Measurements from ENCODE around the gene GPR161.
A peak's percentile ranks its signal among the peaks of the same experiment; 100 is the strongest.

GPR161 gene

DNA sequence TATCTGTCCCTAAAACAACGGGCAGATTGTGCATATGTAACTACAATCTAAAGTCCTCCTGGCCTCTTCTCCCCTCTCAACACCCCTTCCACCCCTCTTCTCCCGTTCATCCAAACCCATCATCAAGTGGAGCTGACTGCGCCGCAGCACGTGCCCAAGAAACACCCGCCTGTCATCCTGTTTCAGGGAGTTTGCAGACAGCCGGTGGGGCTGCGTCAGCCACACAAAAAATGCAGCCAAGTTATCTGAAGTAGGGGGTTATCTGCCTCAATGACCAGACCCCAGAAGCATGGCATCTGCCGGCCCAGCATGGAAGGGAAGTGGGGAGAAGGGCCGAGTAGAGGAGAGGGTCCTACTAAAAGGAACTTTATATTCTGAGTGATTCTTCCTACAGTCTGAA lies 49.0 kb downstream of the GPR161 start:
- Histone ChIP-seq H3K27ac (no peak overlapping the region), H3K4me3 (no peak overlapping the region), H3K9ac (ENCODE audit: insufficient read length) (no peak overlapping the region), H3K36me3 (ENCODE audit: insufficient read depth, low read length) (no peaks in the 10 kb centered on the region), H3K9me3 (ENCODE audit: low read depth, low read length) (no peaks in the 10 kb centered on the region)
- TF ChIP-seq EZH2 (IDR thresholded peaks at IDR 0.05) (no peak), FOXP2 (optimal IDR thresholded peaks at IDR 0.05; ENCODE audit: control extremely low read depth, extremely low read length, insufficient read depth) (no peak), POLR2AphosphoS5 (IDR thresholded peaks at IDR 0.05; ENCODE audit: borderline replicate concordance, low read depth, low read length) (no peak)
- DNase-seq (ENCODE audit: low read depth, low spot score) = no peak

DNA sequence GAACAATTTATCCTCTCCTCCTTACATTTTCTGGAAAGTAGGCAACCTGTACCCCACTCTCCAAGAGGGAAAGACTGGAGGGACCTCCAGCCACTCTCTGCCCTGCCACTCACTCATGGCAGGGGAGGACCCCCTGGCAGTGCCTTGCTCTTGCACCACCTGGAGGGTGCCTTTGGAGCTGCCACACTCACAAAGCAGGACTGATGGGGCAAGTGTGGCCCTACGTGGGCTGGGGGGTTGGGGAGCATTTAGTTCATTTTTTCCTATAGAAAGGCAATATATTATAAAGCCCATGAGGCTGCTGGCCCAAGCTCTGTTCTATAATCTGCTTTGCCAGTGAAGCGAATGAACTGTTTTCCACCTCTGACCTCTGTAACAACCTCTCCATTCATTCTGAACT lies 50.3 kb downstream of the GPR161 start:
- Histone ChIP-seq H3K27ac (no peak overlapping the region), H3K4me3 (no peak overlapping the region), H3K9ac (ENCODE audit: insufficient read length) (no peak overlapping the region), H3K9me3 (ENCODE audit: low read depth, low read length) (no peaks in the 10 kb centered on the region), H3K36me3 (ENCODE audit: insufficient read depth, low read length) (no peaks in the 10 kb centered on the region)
- no peak for DNase-seq (ENCODE audit: low read depth, low spot score)
- no peak for TF ChIP-seq POLR2AphosphoS5 (IDR thresholded peaks at IDR 0.05; ENCODE audit: borderline replicate concordance, low read depth, low read length)
- no peak for TF ChIP-seq FOXP2 (optimal IDR thresholded peaks at IDR 0.05; ENCODE audit: control extremely low read depth, extremely low read length, insufficient read depth)
- no peak for TF ChIP-seq EZH2 (IDR thresholded peaks at IDR 0.05)

DNA sequence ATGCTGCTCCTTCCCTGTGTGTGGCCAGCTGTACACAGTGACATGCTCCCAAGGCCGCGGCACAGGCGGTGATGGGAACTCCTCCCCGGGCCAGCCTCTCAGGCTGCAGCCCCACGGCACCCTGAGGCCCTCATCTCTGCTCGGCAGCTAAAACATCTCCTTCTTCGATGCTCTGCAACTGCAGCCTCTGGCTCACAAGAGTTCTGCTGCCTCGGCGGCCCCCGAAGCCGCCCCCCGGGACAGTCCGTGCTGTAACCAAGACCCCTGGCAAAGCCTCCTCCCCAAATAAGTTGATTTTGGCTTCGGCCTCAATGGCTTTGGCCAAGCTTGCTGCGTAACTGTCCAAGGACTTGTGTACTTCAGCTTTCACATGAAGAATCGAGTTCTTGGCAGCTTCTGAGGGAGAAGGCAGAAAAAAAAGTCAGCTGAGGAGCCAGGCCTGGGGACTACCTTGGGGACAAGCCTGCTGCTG lies 51.3 kb downstream of the GPR161 start:
- no peak overlapping the region for H3K27ac ChIP-seq

DNA sequence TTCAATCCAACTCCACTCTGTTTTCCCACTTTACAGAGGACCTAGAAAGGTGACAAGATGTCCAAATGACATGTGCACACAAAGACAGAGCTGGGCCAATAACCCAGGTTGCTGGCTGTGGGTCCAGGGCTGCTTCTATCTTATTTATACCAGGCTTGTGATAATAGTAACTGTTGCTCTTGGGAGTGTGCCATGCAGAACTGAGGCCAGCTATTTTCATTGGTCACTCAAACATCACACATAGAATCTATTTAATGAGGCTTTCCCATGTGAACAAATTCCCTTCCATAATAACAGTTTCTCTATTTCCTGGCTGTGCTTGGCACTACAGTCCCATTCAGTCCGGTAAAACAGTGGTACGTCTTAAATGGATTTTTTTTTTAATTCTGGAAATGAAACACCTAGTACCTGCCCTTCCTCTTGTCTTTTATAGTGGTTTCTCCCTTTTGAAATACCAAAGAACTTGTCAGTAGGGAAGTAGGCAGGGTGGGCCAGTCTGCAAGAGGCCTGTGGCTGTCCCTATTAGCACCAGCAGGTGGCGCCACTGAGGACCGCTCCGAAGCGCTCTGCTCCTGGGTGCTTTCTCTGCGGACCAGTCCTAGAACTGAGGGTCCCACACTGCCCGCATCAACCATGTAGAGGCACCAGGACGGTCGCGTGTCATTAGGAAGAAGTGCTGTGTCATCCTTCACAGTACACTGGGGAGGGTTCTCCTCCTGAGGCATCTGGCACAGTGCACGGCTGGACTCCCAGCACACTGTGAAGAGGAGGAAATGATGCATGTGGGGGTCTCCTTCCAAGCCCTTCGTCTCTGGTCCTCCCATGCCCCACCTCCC lies 52.1 kb downstream of the GPR161 start:
- H3K36me3 ChIP-seq (ENCODE audit: insufficient read depth, low read length) = no peaks in the 10 kb centered on the region
- no peak overlapping the region for H3K4me3 ChIP-seq
- no peak overlapping the region for H3K9ac ChIP-seq (ENCODE audit: insufficient read length)
- H3K27ac ChIP-seq = no peak overlapping the region
- no peak for TF ChIP-seq FOXP2 (optimal IDR thresholded peaks at IDR 0.05; ENCODE audit: control extremely low read depth, extremely low read length, insufficient read depth)
- TF ChIP-seq POLR2AphosphoS5 (IDR thresholded peaks at IDR 0.05; ENCODE audit: borderline replicate concordance, low read depth, low read length) = no peak
- TF ChIP-seq EZH2 (IDR thresholded peaks at IDR 0.05) = no peak
- DNase-seq (ENCODE audit: low read depth, low spot score) = no peak
- no peaks in the 10 kb centered on the region for H3K9me3 ChIP-seq (ENCODE audit: low read depth, low read length)

More for the DNA sequence above, 51.3 kb downstream of the GPR161 start:
- no peaks in the 10 kb centered on the region for H3K9me3 ChIP-seq (ENCODE audit: low read depth, low read length)
- H3K9ac ChIP-seq (ENCODE audit: insufficient read length) = no peak overlapping the region
- no peak for DNase-seq (ENCODE audit: low read depth, low spot score)
- no peaks in the 10 kb centered on the region for H3K36me3 ChIP-seq (ENCODE audit: insufficient read depth, low read length)
- TF ChIP-seq EZH2 (IDR thresholded peaks at IDR 0.05) (no peak), FOXP2 (optimal IDR thresholded peaks at IDR 0.05; ENCODE audit: control extremely low read depth, extremely low read length, insufficient read depth) (no peak), POLR2AphosphoS5 (IDR thresholded peaks at IDR 0.05; ENCODE audit: borderline replicate concordance, low read depth, low read length) (no peak)
- H3K4me3 ChIP-seq = no peak overlapping the region

DNA sequence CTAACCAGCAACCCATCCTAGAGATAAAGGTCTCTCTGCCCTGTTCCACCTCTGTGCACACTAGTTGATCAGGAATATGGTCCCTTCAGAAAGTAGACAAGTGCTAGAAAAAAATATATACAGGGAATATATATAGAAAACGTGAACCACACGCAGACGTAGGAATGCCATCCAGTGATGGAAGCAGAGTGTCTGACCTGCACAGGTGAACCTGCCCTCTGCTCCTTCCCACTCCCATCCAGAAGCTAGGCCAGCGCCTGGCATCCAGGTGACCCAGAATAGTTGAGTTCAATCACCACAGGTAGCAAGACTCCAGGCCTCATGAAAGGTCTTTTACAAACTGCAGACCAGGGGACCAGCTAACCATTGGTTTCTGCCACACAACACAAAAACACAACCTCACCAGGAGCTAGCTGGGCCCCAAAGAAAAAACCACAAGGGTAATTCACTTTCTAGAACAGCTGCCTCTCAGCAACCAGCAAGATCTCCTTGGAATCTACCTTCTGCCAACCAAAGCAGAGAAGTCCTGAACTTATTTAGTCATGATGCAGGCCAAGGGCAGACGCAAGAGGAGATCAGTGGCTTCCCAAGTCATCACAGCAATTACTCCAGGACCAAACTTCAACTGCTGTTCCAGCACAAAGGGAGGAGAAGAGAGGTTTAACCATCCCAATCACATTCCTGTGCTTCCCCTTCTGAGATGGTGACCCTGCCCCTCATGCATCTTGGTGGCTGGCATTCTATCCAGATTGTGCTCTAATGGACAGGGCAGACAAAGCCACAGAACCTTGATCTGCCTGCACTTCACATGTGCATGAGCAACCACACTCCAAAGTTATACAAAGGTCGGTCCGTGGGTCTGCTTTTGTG lies 53.0 kb downstream of the GPR161 start:
- no peaks in the 10 kb centered on the region for H3K36me3 ChIP-seq (ENCODE audit: insufficient read depth, low read length)
- H3K27ac ChIP-seq = no peak overlapping the region
- no peaks in the 10 kb centered on the region for H3K9me3 ChIP-seq (ENCODE audit: low read depth, low read length)
- TF ChIP-seq EZH2 (IDR thresholded peaks at IDR 0.05) = no peak
- TF ChIP-seq FOXP2 (optimal IDR thresholded peaks at IDR 0.05; ENCODE audit: control extremely low read depth, extremely low read length, insufficient read depth) = no peak
- TF ChIP-seq POLR2AphosphoS5 (IDR thresholded peaks at IDR 0.05; ENCODE audit: borderline replicate concordance, low read depth, low read length) = no peak
- H3K4me3 ChIP-seq = no peak overlapping the region
- DNase-seq (ENCODE audit: low read depth, low spot score) = no peak
- no peak overlapping the region for H3K9ac ChIP-seq (ENCODE audit: insufficient read length)

DNA sequence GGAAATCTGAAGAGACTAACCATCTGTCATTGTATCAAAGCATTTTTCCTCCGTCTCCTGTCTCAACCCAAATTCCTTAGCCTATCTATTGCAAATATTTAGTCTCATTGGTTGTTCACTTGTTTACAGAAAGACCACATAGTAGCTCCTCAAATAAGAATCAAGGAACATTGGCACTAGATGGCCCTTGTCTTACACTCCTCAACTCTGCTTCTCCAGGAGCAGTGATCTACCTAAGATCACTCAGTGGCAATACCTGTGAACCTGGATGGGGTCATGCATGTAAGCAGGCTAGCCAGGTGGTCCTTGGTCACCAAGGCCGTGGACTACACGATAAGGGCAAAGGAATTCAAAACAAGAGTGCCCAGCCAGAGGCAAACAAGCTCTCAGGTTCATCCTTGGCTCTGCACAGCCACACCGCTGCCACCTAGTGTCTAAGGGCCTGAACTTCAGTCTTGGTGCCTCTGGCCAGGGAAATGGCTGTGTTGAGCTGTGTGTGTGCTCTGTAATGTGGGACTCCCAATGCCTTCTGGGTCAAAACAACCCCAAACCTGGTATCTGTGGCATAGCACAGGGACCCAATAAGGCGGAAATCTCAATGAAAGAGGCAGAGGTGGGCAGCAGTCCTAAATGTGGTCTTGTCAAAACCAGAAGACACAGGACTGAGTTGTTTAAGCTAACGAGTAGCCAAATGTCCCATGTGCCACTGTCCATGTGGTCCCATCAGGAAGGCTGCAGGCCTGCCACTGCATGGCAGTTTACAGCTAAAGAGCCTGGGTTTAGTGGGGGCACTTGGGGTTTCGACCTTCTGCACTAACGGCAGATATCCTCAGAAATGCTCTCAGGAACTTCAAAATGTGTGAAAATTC lies 54.5 kb downstream of the GPR161 start:
- DNase-seq (ENCODE audit: low read depth, low spot score) = peak; percentile 35
- TF ChIP-seq FOXP2 (optimal IDR thresholded peaks at IDR 0.05; ENCODE audit: control extremely low read depth, extremely low read length, insufficient read depth) = no peak
- TF ChIP-seq POLR2AphosphoS5 (IDR thresholded peaks at IDR 0.05; ENCODE audit: borderline replicate concordance, low read depth, low read length) = no peak
- TF ChIP-seq EZH2 (IDR thresholded peaks at IDR 0.05) = no peak
- H3K9me3 ChIP-seq (ENCODE audit: low read depth, low read length) = no peaks in the 10 kb centered on the region
- no peak overlapping the region for H3K27ac ChIP-seq
- no peak overlapping the region for H3K9ac ChIP-seq (ENCODE audit: insufficient read length)
- H3K36me3 ChIP-seq (ENCODE audit: insufficient read depth, low read length) = peaks cover 1% of the 10 kb centered on the region; the same call in 1 of the 2 replicates
- no peak overlapping the region for H3K4me3 ChIP-seq

DNA sequence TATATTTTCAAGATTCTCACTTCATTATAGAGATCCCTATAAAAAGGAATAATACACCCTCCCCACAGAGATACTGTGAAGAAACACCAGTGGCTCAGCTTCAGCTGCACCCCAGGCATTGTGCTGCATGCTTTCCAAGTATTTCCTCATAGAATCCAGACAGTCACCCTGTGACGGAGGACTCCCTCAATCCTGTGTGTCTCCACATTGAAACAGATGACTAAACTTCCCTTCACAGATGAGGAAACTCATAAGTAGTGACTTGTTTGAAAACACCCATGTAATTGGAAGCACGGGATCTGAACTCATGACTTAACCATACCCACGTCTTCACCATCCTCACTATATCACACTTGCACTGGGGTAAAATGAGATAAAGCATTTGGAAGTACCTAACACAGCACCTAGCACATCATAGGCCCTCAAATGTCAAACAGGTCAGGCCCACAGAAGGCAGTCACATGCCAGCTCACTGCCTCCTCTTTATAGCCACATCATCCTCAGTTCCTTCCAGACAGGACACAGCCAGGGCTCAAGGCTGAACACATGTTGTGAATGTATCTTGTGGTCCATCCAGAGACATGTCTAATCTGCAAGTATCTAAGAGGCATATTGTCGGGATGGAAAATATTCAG lies 55.2 kb downstream of the GPR161 start:
- Histone ChIP-seq H3K36me3 (ENCODE audit: insufficient read depth, low read length) (peaks cover 6% of the 10 kb centered on the region; the same call in 1 of the 2 replicates), H3K9me3 (ENCODE audit: low read depth, low read length) (no peaks in the 10 kb centered on the region), H3K27ac (no peak overlapping the region), H3K9ac (ENCODE audit: insufficient read length) (no peak overlapping the region), H3K4me3 (no peak overlapping the region)
- TF ChIP-seq FOXP2 (optimal IDR thresholded peaks at IDR 0.05; ENCODE audit: control extremely low read depth, extremely low read length, insufficient read depth) = no peak
- no peak for TF ChIP-seq EZH2 (IDR thresholded peaks at IDR 0.05)
- TF ChIP-seq POLR2AphosphoS5 (IDR thresholded peaks at IDR 0.05; ENCODE audit: borderline replicate concordance, low read depth, low read length) = no peak
- DNase-seq (ENCODE audit: low read depth, low spot score) = no peak

Measured in SK-N-MC (cell line).